ENCODE measurements around the gene DNAH14. TPM values are rescaled to one million over a fixed set of nuclear protein-coding genes. Genes with fewer than 3 reads are reported as not detected.

Gene DNAH14
- total RNA-seq, 4 donors from 2014 or later = under 0.01 to 142 (median 4.1) TPM

DNA sequence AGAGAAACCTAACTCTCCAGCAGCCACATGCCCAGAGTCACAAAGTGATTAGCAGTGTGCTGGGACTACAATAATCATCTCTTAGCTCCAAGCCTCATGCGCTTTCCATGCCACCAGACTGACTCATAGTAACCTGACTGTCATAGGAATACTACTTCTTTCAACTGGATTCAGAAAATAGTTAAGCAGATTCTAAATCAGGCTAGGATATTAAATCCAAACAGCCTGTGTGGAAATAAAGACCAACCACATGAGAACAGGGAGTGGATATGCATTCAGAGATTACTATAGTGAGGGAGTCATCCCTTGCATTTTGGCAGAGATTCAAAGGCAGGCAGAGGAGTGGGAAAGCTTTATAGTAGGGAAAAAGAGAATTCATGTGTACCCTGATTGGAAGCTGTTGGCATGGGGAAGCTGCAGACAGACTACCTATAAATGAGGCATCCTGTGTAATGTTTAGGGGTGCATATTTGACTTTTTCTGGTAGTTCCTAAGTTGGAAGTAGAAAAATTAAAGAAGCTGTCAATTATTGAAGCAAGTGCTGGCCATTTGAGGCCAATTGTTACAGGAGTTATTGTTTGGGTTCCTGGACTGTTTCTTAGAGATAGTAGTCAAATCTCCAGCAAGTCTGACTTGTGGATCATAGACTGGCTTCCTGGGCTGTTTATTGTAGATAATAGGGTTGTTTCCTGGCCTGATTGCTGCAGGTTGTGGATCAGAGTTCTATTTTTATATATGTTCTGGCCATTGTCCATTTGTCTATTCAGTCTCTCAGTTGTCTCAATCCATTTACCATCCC, 31.7 kb upstream of the DNAH14 start:
- intact Hi-C loops (cut with DNase I; ENCODE audit: low total_unique reads) = no loop called here
- DNase-seq = no peak
- H3K4me1 ChIP-seq = no peaks in the 10 kb centered on the region
- TF ChIP-seq CTCF (IDR thresholded peaks at IDR 0.05) = no peak
- no peak for TF ChIP-seq POLR2A (IDR thresholded peaks at IDR 0.05)
- no peak overlapping the region for H3K27ac ChIP-seq
- no peak overlapping the region for H3K4me3 ChIP-seq
- no peaks in the 10 kb centered on the region for H3K36me3 ChIP-seq
- H3K9me3 ChIP-seq = no peaks in the 10 kb centered on the region
- H3K27me3 ChIP-seq = no peaks in the 10 kb centered on the region

DNA sequence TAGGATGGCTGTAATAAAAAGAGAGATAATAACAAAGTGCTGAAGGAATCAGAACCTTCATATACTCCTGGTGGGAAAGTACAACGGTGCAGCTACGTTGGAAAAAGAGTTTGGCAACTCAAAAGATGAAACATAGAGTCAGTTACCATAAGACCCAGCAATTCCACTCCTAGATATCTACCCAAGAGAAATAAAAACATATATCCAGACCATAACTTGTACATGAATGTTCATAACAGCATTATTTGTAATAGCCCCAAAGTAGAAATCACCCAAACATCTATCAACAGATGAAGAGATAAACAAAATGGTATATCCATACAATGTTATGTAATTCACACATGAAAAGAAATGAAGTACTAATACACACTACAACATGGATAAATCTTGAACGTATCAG, 30.5 kb upstream of the DNAH14 start:
- DNase-seq = no peak
- H3K9me3 ChIP-seq = no peaks in the 10 kb centered on the region
- H3K4me1 ChIP-seq = no peaks in the 10 kb centered on the region
- TF ChIP-seq POLR2A (IDR thresholded peaks at IDR 0.05) (no peak), CTCF (IDR thresholded peaks at IDR 0.05) (no peak)
- no peaks in the 10 kb centered on the region for H3K36me3 ChIP-seq
- no peaks in the 10 kb centered on the region for H3K27me3 ChIP-seq
- no peak overlapping the region for H3K4me3 ChIP-seq
- intact Hi-C loops (cut with DNase I; ENCODE audit: low total_unique reads) = no loop called here
- H3K27ac ChIP-seq = no peak overlapping the region

- DNase-seq = no peak
- Histone ChIP-seq H3K27me3 (no peaks in the 10 kb centered on the region), H3K27ac (no peak overlapping the region), H3K36me3 (no peaks in the 10 kb centered on the region), H3K4me3 (no peak overlapping the region), H3K9me3 (no peaks in the 10 kb centered on the region), H3K4me1 (no peaks in the 10 kb centered on the region)
- intact Hi-C loops (cut with DNase I; ENCODE audit: low total_unique reads) = no loop called here
- TF ChIP-seq CTCF (IDR thresholded peaks at IDR 0.05) = no peak
- no peak for TF ChIP-seq POLR2A (IDR thresholded peaks at IDR 0.05)
Measured at GRCh38 chr1:224900062-224900630, 29.3 kb upstream of the DNAH14 start.

GRCh38 chr1:224901087-224901810, 28.2 kb upstream of the DNAH14 start:
- Histone ChIP-seq H3K27me3 (no peaks in the 10 kb centered on the region), H3K4me1 (no peaks in the 10 kb centered on the region), H3K4me3 (no peak overlapping the region), H3K27ac (no peak overlapping the region), H3K36me3 (no peaks in the 10 kb centered on the region), H3K9me3 (no peaks in the 10 kb centered on the region)
- DNase-seq = no peak
- TF ChIP-seq CTCF (IDR thresholded peaks at IDR 0.05) (no peak), POLR2A (IDR thresholded peaks at IDR 0.05) (no peak)
- intact Hi-C loops (cut with DNase I; ENCODE audit: low total_unique reads) = no loop called here

DNA sequence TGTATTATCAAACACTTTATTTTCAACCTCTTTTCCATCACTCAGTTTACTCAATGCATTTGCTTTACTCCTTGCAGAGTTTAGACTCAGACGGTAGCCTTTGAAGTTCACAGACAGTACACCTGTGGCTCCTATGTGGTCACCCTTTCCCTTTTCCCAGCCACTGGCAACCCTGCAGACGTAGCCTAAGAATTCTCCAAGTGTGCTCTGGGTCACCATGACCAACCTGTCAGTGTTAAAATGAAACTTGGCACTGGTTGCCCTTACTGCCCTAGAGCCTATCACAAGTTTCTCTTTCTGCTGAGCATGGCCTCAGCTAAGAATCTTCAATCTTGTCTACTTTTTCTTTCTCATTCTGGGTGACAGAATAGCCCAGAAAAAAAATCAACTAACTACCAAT, 25.5 kb upstream of the DNAH14 start:
- Histone ChIP-seq H3K4me1 (no peaks in the 10 kb centered on the region), H3K27me3 (no peaks in the 10 kb centered on the region), H3K4me3 (no peak overlapping the region), H3K9me3 (no peaks in the 10 kb centered on the region), H3K27ac (no peak overlapping the region), H3K36me3 (no peaks in the 10 kb centered on the region)
- TF ChIP-seq POLR2A (IDR thresholded peaks at IDR 0.05) (no peak), CTCF (IDR thresholded peaks at IDR 0.05) (no peak)
- no peak for DNase-seq
- intact Hi-C loops (cut with DNase I; ENCODE audit: low total_unique reads) = no loop called here

All from uterus (tissue), 4 donors.